Measurements from ENCODE around the gene FBXO15. TPM values are rescaled to one million over a fixed set of nuclear protein-coding genes. Genes with fewer than 3 reads are reported as not detected.

The FBXO15 gene
- total and polyA plus RNA-seq, 2 of the 13 experiments (the other 11 are each of a cell fraction or from before 2014, with no cell fraction given) = 0.09 to 0.12 TPM

DNA sequence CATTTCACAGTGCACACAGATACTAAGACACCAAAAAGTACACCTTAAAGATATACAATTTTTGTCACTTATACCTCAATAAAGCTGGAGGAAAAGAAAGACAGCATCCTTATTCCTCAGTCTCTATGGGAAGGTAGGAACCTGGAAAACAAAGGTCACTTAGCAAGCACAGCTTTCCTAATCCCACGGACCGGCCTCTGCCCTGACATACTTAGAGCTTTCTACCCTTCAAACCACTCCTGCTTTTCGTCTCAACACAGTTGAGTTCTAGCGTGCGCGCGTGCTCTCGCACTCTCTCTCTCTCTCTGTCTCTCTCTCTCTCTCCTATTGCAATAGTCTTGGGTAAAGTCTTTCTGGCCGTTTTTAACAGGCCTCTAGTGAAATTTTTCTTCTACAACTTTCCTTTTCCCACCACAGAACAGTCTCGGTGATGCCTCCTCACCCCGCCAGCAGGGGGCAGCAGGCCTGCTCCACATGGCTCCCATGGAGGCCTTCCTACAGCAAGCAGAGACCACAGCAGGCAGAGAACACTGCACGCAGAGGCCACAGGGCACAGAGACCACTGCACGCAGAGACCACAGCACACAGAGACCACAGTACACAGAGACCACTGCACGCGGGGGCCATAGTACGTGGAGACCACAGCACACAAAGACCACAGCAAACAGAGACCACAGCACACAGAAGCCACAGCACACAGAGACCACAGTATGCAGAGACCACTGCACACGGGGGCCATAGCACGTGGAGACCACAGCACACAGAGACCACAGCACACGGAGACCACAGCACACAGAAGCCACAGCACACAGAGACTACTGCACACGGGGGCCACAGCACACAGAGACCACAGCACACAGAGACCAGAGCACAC, 106.9 kb downstream of the FBXO15 start (continued):
- TF ChIP-seq, protein P1, sequence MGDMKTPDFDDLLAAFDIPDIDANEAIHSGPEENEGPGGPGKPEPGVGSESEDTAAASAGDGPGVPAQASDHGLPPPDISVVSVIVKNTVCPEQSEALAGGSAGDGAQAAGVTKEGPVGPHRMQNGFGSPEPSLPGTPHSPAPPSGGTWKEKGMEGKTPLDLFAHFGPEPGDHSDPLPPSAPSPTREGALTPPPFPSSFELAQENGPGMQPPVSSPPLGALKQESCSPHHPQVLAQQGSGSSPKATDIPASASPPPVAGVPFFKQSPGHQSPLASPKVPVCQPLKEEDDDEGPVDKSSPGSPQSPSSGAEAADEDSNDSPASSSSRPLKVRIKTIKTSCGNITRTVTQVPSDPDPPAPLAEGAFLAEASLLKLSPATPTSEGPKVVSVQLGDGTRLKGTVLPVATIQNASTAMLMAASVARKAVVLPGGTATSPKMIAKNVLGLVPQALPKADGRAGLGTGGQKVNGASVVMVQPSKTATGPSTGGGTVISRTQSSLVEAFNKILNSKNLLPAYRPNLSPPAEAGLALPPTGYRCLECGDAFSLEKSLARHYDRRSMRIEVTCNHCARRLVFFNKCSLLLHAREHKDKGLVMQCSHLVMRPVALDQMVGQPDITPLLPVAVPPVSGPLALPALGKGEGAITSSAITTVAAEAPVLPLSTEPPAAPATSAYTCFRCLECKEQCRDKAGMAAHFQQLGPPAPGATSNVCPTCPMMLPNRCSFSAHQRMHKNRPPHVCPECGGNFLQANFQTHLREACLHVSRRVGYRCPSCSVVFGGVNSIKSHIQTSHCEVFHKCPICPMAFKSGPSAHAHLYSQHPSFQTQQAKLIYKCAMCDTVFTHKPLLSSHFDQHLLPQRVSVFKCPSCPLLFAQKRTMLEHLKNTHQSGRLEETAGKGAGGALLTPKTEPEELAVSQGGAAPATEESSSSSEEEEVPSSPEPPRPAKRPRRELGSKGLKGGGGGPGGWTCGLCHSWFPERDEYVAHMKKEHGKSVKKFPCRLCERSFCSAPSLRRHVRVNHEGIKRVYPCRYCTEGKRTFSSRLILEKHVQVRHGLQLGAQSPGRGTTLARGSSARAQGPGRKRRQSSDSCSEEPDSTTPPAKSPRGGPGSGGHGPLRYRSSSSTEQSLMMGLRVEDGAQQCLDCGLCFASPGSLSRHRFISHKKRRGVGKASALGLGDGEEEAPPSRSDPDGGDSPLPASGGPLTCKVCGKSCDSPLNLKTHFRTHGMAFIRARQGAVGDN (CRISPR knock-in tag; IDR thresholded peaks at IDR 0.05) = peak; percentile 22; the same call in 1 of the 2 replicates
- TF ChIP-seq STAG1 (CRISPR knock-in tag; IDR thresholded peaks at IDR 0.05) (peak; percentile 66), ATF7 (IDR thresholded peaks at IDR 0.05) (no peak), ATF7 (CRISPR knock-in tag; IDR thresholded peaks at IDR 0.05) (no peak), CBX2 (IDR thresholded peaks at IDR 0.05; ENCODE audit: low read depth, low read length) (no peak), CBX2 (CRISPR knock-in tag; IDR thresholded peaks at IDR 0.05; ENCODE audit: low read depth) (no peak), KAT7 (CRISPR knock-in tag; IDR thresholded peaks at IDR 0.05; ENCODE audit: borderline replicate concordance) (no peak), RXRB (CRISPR knock-in tag; IDR thresholded peaks at IDR 0.05; ENCODE audit: borderline replicate concordance) (no peak), NR2F1 (CRISPR knock-in tag; IDR thresholded peaks at IDR 0.05) (no peak), RBAK (CRISPR knock-in tag; IDR thresholded peaks at IDR 0.05) (no peak), MYC (CRISPR knock-in tag; IDR thresholded peaks at IDR 0.05; ENCODE audit: borderline replicate concordance) (peak; percentile 53; the same call in 1 of the 2 replicates), EED (CRISPR knock-in tag; IDR thresholded peaks at IDR 0.05) (no peak), ZNF256 (CRISPR knock-in tag; conservative IDR thresholded peaks at IDR 0.05) (no peak), ZNF674 (CRISPR knock-in tag; IDR thresholded peaks at IDR 0.05; ENCODE audit: low read depth) (no peak), NFKB2 (CRISPR knock-in tag; IDR thresholded peaks at IDR 0.05; ENCODE audit: borderline replicate concordance) (peak; percentile 34; the same call in 1 of the 2 replicates), ZNF333 (CRISPR knock-in tag; IDR thresholded peaks at IDR 0.05; ENCODE audit: borderline replicate concordance) (no peak), BRCA1 (CRISPR knock-in tag; IDR thresholded peaks at IDR 0.05) (no peak)
- TF ChIP-seq, protein P2, sequence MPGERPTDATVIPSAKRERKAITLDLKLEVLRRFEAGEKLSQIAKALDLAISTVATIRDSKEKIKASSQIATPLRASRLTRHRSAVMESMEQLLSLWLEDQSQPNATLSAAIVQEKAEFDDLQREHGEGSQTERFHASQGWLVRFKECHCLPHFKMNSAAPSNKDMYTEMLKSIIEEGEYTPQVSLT (CRISPR knock-in tag; IDR thresholded peaks at IDR 0.05; ENCODE audit: borderline replicate concordance, low read depth) = no peak
- TF ChIP-seq, protein P3, sequence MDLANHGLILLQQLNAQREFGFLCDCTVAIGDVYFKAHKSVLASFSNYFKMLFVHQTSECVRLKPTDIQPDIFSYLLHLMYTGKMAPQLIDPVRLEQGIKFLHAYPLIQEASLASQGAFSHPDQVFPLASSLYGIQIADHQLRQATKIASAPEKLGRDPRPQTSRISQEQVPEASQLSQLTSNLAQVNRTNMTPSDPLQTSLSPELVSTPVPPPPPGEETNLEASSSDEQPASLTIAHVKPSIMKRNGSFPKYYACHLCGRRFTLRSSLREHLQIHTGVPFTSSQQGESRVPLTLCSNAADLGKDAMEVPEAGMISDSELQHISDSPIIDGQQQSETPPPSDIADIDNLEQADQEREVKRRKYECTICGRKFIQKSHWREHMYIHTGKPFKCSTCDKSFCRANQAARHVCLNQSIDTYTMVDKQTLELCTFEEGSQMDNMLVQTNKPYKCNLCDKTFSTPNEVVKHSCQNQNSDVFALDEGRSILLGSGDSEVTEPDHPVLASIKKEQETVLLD (CRISPR knock-in tag; IDR thresholded peaks at IDR 0.05; ENCODE audit: low read depth) = no peak
- TF ChIP-seq, protein P4, sequence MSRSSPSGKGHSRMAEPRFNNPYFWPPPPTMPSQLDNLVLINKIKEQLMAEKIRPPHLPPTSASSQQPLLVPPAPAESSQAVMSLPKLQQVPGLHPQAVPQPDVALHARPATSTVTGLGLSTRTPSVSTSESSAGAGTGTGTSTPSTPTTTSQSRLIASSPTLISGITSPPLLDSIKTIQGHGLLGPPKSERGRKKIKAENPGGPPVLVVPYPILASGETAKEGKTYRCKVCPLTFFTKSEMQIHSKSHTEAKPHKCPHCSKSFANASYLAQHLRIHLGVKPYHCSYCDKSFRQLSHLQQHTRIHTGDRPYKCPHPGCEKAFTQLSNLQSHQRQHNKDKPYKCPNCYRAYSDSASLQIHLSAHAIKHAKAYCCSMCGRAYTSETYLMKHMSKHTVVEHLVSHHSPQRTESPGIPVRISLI (CRISPR knock-in tag; IDR thresholded peaks at IDR 0.05; ENCODE audit: borderline replicate concordance) = no peak
- TF ChIP-seq, protein P5, sequence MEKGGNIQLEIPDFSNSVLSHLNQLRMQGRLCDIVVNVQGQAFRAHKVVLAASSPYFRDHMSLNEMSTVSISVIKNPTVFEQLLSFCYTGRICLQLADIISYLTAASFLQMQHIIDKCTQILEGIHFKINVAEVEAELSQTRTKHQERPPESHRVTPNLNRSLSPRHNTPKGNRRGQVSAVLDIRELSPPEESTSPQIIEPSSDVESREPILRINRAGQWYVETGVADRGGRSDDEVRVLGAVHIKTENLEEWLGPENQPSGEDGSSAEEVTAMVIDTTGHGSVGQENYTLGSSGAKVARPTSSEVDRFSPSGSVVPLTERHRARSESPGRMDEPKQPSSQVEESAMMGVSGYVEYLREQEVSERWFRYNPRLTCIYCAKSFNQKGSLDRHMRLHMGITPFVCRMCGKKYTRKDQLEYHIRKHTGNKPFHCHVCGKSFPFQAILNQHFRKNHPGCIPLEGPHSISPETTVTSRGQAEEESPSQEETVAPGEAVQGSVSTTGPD (CRISPR knock-in tag; IDR thresholded peaks at IDR 0.05) = no peak
